AG08396 (cell line): Measurements from ENCODE around the gene TMEM107.

Source experiments
- DNase-seq: peaks from one replicate; pipeline ENCODE4 v3.0.0; 2012; ENCODE audit warnings: low spot score, mixed read lengths

TMEM107 gene

GRCh38 chr17:8137645-8138373 lies 38.4 kb downstream of the TMEM107 start:
- DNase-seq: no peak

- no peak for DNase-seq
Observed at GRCh38 chr17:8133941-8134340, 42.2 kb downstream of the TMEM107 start.

DNA sequence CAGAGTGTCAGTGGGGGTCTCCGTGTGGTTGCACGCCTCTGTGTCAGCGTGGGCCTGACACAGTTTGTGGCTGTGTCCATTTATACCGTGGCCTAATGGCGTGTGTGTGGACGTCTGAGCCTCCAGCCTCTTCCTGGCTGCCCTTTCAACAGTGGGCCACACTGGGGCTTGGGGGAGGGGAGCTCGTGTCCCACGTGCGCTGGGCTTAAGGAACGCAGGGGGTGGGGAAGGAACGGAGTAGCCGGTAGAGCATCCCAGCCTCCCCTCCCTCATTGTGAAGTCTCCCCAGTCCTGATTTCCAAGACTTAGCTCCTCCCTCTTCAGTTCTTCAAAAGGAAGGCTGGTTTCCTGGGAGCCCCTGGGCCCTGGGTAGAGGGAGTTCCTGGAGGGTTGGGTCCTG lies 42.8 kb downstream of the TMEM107 start:
- no peak for DNase-seq

DNA sequence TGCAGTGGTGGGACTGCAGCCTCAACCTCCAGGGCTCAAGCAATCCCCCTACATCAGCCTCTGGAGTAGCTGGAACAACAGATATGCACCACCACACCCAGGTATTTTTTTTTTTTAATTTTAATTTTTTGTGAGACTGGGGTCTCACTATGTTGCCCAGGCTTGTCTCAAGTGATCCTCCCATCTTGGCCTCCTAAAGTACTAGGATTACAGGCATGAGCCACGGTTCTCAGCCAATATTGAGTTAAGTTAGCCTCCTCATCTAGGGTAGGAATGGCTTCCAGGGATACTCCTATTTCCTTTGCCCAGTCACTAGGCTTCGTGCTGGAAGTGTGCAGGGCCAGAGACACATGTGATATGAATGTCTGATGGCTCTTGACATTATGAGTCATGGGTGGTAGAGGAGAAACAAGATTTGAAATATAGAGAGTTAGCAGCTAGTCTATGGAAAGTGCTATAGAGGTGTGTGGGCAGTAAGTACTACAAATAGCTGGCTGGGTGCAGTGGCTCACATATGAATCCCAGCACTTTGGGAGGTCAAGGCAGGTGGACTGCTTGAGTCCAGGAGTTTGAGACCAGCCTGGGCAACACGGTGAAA lies 44.2 kb downstream of the TMEM107 start:
- DNase-seq: peak; percentile 57

- no peak for DNase-seq
Observed at GRCh38 chr17:8128125-8128784, 47.9 kb downstream of the TMEM107 start.

DNA sequence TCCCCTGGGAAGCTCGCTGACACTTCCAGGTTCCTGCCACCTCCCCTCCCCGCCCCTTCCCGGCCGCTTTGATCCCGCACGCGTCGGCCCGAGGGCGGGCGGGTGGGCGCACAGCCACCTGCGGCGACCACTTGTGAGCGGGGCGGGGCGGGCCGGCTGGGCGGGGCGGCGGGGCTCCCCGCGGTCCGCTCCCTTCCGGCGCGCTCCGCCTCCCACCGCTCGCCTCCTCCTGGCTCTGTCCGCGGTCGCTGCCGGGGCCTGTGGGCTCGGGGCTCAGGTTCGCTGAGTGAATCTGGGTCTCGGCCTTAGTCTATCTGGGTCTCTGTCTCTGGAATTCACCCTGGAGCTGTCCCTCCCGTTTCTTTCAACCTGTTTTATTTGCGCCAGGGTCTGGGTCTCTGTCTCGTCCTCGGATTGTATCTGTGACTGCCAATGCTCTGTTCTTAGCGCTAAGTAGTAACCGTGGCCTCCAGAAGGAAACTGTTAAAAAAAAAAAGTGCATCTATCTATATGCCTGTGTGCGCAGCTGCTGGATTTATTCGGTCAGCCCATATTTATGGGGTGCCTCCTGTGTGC lies 49.6 kb downstream of the TMEM107 start:
- peak; percentile 47 for DNase-seq

DNA sequence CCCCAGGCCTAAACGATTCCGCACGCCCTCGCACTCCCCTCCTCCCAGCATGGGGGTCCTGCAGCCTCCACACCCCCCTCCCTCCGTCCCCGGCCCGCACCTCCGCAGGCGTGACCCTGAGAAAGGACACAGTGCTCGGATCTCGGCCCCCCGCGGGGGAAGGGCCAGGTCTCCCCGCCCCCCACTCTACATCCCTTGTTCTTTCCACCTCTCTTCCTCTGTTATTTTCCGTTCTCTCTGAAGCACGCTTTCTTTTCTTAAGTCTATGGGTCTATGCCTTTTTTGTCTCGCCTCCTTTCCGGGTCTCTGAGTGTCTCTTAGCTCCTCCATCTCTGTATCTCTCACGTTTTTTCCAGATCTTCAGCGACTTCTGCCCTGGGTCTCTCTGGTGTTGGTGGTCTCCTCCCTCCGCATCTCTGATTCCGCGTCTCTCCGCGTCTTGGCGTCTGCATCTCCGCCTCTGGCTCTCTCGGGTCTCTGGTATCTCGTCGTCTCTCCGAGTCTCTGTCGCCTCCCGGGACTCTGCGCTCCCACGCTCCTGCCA lies 50.2 kb downstream of the TMEM107 start:
- peak; percentile 41 for DNase-seq

GRCh38 chr17:8125154-8125946 lies 50.8 kb downstream of the TMEM107 start:
- DNase-seq: peak; percentile 75

- no peak for DNase-seq
Observed at GRCh38 chr17:8124350-8125153, 51.6 kb downstream of the TMEM107 start.

GRCh38 chr17:8123695-8124349 lies 52.4 kb downstream of the TMEM107 start, which contains the start of gene HES7:
Gene HES7, minus strand, starts transcription at chr17:8124106. Its CDS starts 22 bp downstream, at chr17:8124084.
- DNase-seq: no peak

- DNase-seq: no peak
Observed at GRCh38 chr17:8122924-8123694, 53.1 kb downstream of the TMEM107 start.
